Jurkat, Clone E6-1 (cell line): ENCODE results near the gene OLAH.

Experiments used
- DNase-seq: peaks from one replicate; pipeline ENCODE4 v3.0.0-alpha.2; 2011; ENCODE audit warnings: low read depth, low spot score
- H3K4me3 ChIP-seq: 2 replicates; pipeline ENCODE4 v1.5.1; 2011; ENCODE audit warnings: mild to moderate bottlenecking, low read length, control low read depth, moderate library complexity

The OLAH gene

DNA sequence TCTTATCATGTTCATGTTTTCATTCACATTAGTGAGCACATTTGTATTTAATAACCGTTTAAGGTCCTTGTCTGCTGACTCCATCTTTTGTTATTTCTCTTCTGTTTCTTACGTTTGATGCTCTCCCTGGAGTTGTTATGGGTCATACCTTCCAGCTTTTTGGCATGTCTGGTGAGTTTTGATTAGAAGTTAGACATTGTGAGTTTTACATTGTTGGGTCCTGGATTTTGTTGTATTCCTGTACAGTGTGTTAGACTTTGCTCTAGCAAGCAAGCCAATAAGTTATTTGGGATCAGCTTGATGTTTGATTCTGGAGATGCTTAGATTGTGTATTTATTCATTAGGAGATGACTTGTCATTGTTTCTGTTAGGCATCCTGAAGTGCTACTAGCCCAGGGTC lies 16.9 kb downstream of the OLAH start:
- H3K4me3 ChIP-seq, result no peak overlapping the region
- no peak for DNase-seq

DNA sequence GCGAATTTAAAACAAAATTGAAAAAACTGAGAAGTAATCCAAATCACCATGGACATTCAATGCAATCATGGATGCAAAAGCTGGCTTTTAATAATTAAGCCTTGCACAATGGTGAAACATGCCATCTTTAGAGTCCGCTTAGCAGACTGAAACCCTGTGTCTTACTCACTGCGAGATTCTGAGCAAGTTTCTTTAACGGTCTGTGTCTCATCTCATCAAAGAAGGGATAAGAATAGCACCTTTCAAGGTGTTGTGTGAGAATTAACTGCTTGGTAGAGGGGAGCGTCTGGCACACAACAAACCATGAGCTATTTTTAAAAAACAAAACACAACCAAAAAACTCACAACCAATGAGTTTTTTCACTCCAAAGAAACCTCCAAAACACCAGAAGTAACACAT lies 23.4 kb downstream of the OLAH start:
- H3K4me3 ChIP-seq, result no peak overlapping the region
- no peak for DNase-seq

DNA sequence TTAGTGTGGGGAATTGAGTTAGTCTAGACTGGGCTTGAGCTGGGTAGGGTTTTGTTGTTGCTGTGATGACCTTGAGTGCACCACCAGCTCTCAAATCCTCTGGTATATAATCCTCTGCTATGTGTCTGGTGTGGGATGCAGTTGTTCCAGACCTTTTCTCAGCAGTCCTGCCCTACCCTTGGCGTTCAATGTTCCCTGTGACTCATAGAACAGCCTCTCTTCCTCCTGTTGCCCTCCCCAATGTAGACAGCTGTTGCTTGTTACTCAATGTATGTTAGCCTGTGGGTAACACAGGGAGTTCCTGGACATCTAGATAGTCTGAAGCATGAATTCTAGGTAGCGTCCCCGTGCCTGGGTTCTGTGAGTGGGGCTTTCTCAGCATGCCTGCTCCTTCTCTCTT lies 25.1 kb downstream of the OLAH start:
- no peak for DNase-seq
- H3K4me3 ChIP-seq, result no peak overlapping the region

DNA sequence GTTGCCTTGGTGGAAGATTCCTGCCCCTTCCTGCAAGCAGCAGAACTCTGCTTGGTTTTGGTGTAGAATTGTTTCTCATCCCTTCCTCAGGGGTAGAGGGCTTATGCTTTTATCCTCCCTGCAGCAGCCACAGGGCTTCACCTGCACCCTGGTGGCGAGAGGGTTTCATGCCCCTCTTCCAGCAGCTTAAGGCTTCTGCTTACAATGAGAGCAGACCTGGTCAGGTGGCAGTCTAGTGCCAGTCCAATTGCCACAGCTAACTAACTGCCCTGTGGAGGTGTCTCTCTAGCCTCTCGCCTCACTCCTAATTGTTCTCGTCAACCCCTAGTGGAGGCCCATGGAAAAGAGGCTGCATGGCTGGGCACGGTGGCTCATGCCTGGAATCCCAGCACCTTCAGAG lies 25.5 kb downstream of the OLAH start:
- no peak overlapping the region for H3K4me3 ChIP-seq
- DNase-seq, result no peak

DNA sequence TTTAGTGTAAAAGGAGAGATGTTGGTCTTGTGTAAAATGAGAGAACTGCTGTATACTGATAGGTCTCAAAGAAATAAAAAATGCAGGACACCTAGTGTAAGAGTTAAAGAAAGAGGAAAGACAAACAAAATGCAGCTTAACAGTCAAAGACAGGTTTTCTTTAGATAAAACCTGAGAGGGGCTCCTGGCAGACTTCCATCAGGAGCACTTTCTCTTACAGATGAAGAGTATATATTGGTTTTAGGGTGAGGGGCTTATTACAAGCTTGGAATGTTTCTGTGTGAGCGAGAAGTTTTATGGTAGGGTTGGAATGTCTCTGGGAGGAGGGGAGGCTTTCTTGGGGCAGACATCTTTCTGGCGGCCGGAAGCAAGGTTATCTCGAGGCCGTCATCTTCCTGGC lies 28.6 kb downstream of the OLAH start:
- no peak overlapping the region for H3K4me3 ChIP-seq
- no peak for DNase-seq

DNA sequence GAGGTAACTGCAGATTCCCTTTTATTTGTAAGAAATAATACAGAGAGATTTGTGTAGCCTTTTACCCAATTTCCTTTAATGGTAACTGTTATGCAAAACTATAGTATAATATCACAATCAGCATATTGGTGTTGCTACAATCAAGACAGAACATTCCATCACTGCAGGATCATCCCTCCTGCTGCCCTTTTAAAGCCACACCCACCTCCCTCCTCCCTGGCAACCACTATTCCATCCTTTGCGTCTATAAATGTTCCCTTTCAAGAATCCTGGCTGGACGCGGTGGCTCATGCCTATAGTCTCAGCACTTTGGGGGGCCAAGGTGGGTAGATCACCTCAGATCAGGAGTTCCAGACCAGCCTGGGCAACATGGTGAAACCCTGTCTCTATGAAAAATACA lies 31.7 kb downstream of the OLAH start:
- DNase-seq, result no peak
- no peak overlapping the region for H3K4me3 ChIP-seq

DNA sequence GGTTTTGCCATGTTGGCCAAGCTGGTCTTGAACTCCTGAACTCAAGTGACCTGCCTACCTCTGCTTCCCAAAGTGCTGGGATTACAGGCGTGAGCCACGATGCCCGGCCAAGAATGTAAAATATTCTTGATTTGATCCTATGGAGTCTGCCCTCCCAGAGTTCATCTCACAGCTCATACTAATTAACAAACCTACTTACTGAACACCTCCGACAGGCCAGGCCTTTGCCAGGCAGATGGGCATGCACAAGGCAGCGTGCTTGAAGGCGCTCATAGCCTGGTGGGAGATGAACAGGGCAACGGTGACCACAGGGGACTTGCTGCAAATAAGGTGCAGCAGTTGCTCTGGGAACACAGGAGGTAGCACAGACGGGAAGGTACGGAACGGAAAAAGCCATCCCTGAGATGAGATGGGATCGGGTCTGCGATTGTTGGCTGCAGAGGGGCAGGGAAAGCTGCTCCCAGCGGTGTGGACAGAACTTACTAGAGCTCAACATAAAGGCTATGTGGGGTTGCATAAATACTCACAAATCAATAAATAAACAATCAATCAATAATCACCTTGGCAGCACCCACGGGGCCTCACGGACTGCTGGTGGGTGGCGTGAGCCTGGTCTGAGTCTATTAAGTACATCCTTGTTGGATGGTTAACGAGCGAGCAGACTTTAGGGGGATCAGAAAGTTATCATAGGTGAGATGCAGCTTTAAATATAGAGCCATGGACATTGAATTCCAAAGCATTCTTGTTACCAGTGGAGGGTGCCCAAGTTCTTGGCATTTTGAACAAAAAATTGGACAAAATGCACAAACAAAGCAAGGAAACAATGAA lies 40.1 kb downstream of the OLAH start:
- no peak overlapping the region for H3K4me3 ChIP-seq
- DNase-seq, result no peak

DNA sequence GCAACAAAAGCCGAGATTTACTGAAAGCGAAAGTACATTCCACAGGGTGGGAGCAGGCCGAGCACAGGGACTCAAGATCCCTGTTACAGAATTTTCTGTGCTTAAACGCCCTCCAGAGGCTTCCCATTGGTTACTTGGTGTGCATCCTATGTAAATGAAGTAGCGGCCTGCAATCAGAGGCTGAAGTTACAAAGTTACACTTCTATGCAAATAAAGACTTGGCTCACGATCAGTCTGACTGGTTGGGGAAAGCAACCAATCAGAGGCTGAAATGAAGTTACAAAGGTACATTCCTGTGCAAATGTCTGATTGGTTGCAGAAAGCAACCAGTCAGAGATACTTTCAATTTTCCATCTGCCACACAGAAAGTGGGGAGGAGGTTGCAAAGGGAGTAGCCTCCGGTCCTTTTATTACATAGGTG lies 40.8 kb downstream of the OLAH start:
- DNase-seq, result peak; percentile 24
- H3K4me3 ChIP-seq, result no peak overlapping the region

DNA sequence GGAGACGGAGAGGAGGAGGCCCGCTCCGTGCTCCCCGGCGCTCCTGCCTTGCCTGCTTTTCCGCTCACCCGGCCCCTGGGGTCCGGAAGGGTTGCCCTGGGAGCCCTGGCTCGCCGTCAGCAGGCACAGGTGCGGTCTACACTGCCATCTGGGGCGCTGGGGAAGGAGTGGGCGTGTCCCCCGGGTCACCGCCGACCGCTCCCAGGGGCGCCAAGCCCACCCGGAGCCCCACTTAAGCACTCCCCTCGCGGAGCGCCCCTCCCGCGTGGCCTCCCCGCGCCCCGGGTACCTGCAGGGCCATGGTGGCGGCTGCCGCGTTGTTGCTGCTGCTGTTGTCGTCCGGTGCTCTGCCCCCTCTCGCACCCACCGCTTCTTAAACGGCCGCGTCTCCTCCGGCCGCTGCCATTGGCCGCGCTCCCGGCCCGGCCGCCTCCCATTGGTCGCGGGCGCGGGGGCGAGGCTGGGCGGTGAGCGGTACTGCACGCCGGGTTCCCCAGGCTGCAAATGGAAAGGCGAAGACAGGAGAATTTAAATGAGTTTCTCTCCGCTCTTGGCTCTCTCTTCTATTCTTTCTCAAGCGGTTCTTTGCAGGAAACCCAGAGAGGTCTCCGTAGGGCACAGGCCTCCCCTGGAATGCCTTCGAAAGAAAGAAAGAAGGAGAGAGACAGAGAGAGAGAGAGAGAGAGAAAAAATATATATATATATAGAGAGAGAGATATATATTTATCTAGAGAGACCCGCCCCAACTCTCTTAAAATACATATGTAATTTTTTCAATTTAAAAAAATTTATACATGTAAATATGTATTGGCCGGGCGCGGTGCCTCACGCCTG lies 44.9 kb downstream of the OLAH start, which contains the start of gene ACBD7:
Gene ACBD7, minus strand, starts transcription at position 349 of the 834 bp plus-strand sequence. Its CDS starts 48 bp downstream, at position 301.
- DNase-seq, result peak; percentile 79
- H3K4me3 ChIP-seq, result peak within 1 kb of the TSS; percentile 65

DNA sequence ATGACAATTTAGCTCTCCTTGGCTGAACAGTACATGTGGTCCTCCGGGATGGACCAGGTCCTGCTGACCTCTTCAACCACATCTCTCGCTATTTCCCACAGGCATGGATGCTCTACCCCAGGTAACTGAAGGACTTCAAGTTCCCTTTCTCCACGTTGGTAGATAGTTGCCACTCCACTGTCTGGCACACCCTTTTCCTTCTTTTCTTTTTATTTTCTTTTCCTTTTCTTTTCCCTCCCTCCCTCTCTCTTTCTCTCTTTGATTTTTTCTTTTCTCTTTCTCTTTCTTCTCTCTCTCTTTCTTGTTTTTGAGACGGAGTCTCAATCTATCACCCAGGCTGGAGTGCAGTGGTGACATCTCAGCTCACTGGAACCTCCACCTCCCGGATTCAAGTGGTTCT lies 47.7 kb downstream of the OLAH start:
- no peak for DNase-seq
- no peak overlapping the region for H3K4me3 ChIP-seq

DNA sequence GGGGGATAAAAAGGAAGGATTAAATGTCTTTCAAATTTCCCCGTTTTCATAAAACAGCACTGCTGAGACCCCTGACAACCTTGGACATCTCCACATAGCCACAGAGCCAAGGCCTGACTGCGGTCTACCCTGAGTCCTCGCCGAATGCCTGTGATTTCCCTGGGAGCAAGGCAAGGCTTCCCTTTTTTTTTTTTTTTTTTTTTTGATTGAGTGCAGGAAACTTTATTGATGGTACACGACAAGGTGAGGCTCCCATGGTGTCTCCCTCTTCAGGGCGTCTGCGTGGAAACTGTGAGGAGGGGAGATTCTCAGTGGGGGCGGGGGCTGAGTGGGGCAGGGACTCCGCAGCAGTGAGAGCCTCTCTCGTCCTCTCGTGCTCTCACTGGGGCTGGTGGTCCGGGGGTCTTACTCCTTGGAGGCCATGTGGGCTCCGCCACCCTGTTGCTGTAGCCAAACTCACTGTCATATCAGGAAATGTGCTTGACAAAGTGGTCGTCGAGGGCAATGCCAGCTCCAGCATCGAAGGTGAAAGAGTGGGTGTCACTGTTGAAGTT lies 49.2 kb downstream of the OLAH start:
- DNase-seq, result no peak
- H3K4me3 ChIP-seq, result no peak overlapping the region

DNA sequence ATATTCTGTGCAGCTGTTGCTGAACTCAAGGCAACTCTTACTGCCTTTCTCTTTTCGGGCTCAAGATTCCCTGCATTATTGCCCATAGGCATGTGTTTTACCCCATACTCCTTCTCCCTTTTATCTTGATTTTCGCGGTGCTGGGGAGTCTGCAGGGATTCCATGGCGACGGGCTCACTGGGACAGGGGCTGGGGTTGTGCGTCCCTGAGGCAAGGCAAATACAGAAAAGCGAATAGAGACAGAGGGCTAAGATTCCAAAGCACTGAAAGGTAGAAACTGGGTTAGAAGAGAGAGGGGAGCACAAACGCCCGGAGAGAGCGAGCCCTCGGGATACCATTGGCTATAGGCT lies 52.9 kb downstream of the OLAH start:
- DNase-seq, result no peak
- peak overlapping the region; percentile 93 for H3K4me3 ChIP-seq

DNA sequence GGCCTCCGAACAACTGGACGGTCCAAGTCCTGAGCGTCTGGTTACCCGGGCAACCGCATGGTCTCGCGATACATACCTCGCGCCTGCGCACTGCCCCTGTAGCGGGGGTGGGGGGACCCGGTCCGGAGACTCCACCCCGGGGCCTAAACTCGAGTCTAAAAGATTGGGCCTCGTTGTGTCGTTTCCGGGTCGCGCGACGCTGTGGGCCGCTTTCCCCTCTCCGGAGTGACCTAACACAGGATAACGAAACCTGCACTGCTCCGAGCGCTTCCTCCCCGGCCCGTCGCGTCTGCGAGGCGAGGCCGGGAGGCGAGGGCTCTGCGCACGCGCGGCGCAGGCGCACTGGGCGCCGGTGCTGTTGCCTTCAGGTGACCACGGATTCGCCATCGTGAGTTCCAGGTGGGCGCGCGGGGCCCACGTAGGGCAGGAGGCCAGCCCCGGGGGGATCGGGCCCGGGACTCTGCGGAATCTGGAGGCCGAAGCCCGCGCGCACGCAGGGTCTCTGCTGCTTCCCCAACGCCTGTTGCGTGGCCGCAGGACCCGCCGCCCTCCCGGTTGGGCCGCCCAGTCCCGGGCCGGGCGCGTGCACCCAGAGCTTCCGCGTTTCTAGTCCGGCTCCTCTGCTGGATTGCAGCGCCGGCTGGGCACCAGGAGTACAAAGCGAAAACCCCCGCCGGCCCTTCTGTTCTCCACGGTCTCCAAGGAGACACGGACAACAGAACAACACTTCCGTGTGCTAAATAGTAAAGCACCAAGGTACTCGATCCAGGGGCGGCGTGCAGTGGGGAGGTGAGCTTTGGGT lies 53.5 kb downstream of the OLAH start, which contains the start of gene RPP38:
Gene RPP38, plus strand, starts transcription at position 345 of the 802 bp plus-strand sequence. CDS start 5,960 bp downstream, outside the sequence.
- H3K4me3 ChIP-seq, result peak within 1 kb of the TSS; percentile 93
- DNase-seq, result peak; percentile 89

DNA sequence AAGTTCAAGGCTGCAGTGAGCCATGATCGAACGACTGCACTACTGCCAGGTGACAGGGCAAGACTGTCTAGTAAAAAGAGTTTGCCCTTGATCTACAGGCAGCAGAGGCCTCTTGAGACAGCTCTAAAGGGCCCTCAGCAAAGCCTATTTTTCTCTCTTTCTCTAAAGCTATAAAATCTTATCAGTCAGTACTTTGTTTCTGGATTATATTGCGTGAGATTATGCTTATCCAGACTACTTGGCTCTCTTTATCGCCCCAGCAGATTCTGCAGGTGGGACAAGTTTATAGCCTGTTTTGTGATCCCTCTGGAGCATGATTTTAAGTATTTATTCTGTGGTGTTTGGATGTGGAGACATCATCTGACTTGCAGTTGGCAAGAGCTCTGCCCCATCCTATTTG lies 56.1 kb downstream of the OLAH start:
- H3K4me3 ChIP-seq, result no peak overlapping the region
- DNase-seq, result no peak

DNA sequence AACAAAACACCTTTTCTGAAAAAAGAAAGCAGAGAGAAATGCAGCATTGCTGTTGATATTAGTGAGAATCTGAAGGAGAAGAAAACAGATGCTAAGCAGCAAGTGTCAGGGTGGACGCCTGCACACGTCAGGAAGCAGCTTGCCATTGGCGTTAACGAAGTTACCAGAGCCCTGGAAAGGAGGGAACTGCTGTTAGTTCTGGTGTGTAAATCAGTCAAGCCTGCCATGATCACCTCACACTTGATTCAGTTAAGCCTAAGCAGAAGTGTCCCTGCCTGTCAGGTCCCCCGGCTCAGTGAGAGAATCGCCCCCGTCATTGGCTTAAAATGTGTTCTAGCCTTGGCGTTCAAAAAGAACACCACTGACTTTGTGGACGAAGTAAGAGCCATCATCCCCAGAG lies 59.8 kb downstream of the OLAH start:
- no peak for DNase-seq
- H3K4me3 ChIP-seq, result no peak overlapping the region

DNA sequence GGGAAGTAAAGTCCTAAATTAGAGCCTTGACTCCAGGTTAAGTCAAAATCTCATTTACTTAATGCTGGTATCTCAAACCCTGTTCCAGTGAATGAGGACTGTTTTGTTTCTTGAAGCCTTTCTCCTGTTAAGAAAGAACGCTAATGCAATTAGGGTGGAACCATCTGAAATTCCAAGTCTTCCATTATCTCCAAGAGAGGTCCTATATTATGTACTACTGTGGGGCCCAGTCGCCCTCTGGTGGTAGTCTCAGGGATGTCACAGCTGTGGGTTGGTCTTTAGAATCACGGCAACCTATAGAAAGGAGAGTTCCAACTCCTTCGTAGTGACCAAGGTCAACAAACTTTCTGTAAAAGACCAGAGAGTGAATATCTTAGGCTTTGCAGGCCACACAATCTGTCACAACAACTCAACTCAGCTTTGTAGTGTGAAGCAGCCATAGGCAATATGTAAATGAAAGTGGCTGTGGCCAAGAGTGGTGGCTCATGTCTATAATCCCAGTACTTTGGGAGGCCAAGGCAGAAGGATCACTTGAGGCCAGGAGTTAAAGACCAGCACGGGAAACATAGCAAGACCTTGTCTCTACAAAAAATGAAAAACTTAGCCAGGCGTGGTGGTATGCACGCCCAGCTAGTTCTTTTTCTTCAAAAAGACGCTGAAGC lies 62.7 kb downstream of the OLAH start:
- DNase-seq, result peak; percentile 51
- no peak overlapping the region for H3K4me3 ChIP-seq

DNA sequence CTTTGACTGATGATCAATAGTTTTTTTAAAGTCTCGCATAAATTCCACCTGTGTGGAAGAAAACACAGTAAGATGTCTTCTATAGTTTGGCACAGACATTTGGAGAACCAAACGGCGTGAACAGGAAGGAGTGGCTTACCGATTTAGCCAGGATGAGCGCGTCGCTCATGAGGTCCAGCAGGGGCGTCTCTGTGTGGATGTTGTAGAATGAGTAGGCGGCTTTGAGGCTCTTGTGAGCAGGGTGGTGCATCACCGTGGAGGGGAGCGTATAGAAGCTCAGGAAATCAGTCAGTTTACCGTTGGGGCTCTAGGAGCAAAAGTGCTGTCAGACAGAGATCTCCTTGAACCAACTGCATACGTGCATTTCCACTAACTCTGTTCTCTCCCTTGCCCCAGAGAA lies 68.9 kb downstream of the OLAH start:
- H3K4me3 ChIP-seq, result no peak overlapping the region
- no peak for DNase-seq

DNA sequence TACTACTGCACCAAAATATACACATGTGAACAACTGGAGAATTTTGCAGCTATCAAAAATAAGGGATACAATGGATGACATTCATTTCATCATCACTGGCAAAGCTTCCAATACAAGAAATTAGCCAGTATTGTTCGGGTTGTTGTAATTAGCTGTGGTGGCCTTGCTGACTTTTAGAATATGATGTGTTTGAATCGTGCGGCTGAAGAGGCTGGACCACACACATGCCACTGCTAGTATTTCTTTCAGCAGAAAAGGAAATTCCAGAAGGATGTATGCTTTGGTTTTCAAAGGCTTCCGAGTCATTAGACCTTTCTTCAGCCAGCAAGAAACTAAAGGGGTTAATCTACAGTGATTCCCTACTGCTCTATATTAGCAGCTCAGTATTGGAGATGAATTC lies 70.0 kb downstream of the OLAH start:
- no peak for DNase-seq
- H3K4me3 ChIP-seq, result no peak overlapping the region

DNA sequence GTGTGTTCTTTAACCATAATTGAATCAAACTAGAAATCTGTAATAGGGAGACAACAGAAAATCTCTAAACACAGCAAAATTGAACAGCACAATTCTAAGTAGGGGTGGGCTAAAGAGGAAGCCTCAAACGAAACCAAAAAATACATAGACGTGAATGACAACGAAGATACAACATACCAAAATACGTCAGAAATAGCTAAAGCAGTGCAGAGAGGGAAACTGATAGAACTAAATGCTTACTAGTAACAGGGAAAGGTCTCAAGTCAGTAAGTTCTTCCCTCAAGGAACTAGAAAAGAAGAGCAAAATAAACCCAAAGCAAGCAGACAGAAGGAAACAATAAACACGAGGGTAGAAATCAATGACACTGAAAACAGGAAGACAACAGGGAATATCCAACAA lies 72.5 kb downstream of the OLAH start:
- H3K4me3 ChIP-seq, result no peak overlapping the region
- DNase-seq, result no peak
